ENCODE measurements around the gene PAX4. TPM values are rescaled to one million over a fixed set of nuclear protein-coding genes. Genes with fewer than 3 reads are reported as not detected.

PAX4 gene
- total and polyA plus RNA-seq, 4 donors: not detected

GRCh38 chr7:127588019-127588696 is 29.8 kb downstream of the PAX4 start, which contains the start of gene ARF5:
TSS of gene ARF5 (plus strand) at chr7:127588411. CDS start at chr7:127588499, 88 bp downstream.
- H3K4me3 ChIP-seq (ENCODE audit: low read depth, low read length): peak within 1 kb of the TSS; percentile 96
- no peaks in the 10 kb centered on the region for H3K27me3 ChIP-seq (ENCODE audit: control insufficient read depth, insufficient read depth, low read length)
- H3K36me3 ChIP-seq (ENCODE audit: control insufficient read depth, insufficient read depth, low read length): peaks cover 26% of the 10 kb centered on the region
- peak within 1 kb of the TSS; percentile 82 for H3K27ac ChIP-seq (ENCODE audit: low read depth, low read length)
- WGBS (ENCODE audit: insufficient coverage): under 1% methylated on average over 77 of the region's 77 CpGs
- H3K4me1 ChIP-seq (ENCODE audit: control insufficient read depth, insufficient read depth, low read length): peaks cover 38% of the 10 kb centered on the region
- peak; percentile 65 to 97 (median 82) for DNase-seq (ENCODE audit: low read depth in 4 of 6, low spot score in 6 of 6)
- no peaks in the 10 kb centered on the region for H3K9me3 ChIP-seq (ENCODE audit: control insufficient read depth, insufficient read depth, low read length)

DNA sequence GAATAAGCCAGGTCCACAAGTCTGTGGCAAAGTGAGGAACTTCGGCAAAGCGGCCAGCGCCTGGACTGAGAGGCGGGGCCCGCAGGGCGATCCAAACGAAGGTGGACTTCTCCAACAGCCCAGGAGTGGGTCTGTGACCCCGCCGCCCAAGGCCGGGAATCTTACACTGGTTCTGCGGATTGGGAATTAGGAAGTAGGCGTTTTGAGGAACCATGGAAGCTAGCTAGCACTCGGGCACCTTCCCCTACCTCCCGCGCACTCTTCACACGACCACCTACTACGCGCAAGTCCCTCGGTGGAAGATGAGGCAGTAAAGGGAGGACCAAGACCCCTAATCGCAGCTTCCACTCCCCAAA is 30.3 kb downstream of the PAX4 start:
- no peaks in the 10 kb centered on the region for H3K27me3 ChIP-seq (ENCODE audit: control insufficient read depth, insufficient read depth, low read length)
- H3K36me3 ChIP-seq (ENCODE audit: control insufficient read depth, insufficient read depth, low read length): peaks cover 30% of the 10 kb centered on the region
- H3K4me3 ChIP-seq (ENCODE audit: low read depth, low read length): peak overlapping the region; percentile 79
- peak overlapping the region; percentile 82 for H3K27ac ChIP-seq (ENCODE audit: low read depth, low read length)
- WGBS (ENCODE audit: insufficient coverage): 41% methylated on average over 10 of the region's 20 CpGs
- DNase-seq (ENCODE audit: low read depth in 4 of 6, low spot score in 6 of 6): no peak
- no peaks in the 10 kb centered on the region for H3K9me3 ChIP-seq (ENCODE audit: control insufficient read depth, insufficient read depth, low read length)
- H3K4me1 ChIP-seq (ENCODE audit: control insufficient read depth, insufficient read depth, low read length): peaks cover 43% of the 10 kb centered on the region

- no peaks in the 10 kb centered on the region for H3K27me3 ChIP-seq (ENCODE audit: control insufficient read depth, insufficient read depth, low read length)
- no peak overlapping the region for H3K4me3 ChIP-seq (ENCODE audit: low read depth, low read length)
- H3K9me3 ChIP-seq (ENCODE audit: control insufficient read depth, insufficient read depth, low read length): no peaks in the 10 kb centered on the region
- H3K4me1 ChIP-seq (ENCODE audit: control insufficient read depth, insufficient read depth, low read length): peaks cover 52% of the 10 kb centered on the region
- WGBS (ENCODE audit: insufficient coverage): 95% methylated on average over 2 of the region's 2 CpGs
- DNase-seq (ENCODE audit: low read depth in 4 of 6, low spot score in 6 of 6): no peak
- no peak overlapping the region for H3K27ac ChIP-seq (ENCODE audit: low read depth, low read length)
- H3K36me3 ChIP-seq (ENCODE audit: control insufficient read depth, insufficient read depth, low read length): peaks cover 30% of the 10 kb centered on the region
Measured at GRCh38 chr7:127586346-127586745, 31.6 kb downstream of the PAX4 start.

- Histone ChIP-seq H3K9me3 (ENCODE audit: control insufficient read depth, insufficient read depth, low read length) (no peaks in the 10 kb centered on the region), H3K4me3 (ENCODE audit: low read depth, low read length) (peak within 1 kb of the TSS; percentile 80), H3K27me3 (ENCODE audit: control insufficient read depth, insufficient read depth, low read length) (no peaks in the 10 kb centered on the region), H3K27ac (ENCODE audit: low read depth, low read length) (peak within 1 kb of the TSS; percentile 68), H3K36me3 (ENCODE audit: control insufficient read depth, insufficient read depth, low read length) (peaks cover 19% of the 10 kb centered on the region), H3K4me1 (ENCODE audit: control insufficient read depth, insufficient read depth, low read length) (peaks cover 52% of the 10 kb centered on the region)
- DNase-seq (ENCODE audit: low read depth in 4 of 6, low spot score in 6 of 6): peak; percentile 76 to 97 (median 88)
- 1% methylated on average over 73 of the region's 78 CpGs for WGBS (ENCODE audit: insufficient coverage)
Measured at GRCh38 chr7:127585044-127585953, 32.6 kb downstream of the PAX4 start, which contains the start of gene GCC1. TSS of gene GCC1 (minus strand) at chr7:127585596. CDS start at chr7:127585182, 414 bp downstream.

DNA sequence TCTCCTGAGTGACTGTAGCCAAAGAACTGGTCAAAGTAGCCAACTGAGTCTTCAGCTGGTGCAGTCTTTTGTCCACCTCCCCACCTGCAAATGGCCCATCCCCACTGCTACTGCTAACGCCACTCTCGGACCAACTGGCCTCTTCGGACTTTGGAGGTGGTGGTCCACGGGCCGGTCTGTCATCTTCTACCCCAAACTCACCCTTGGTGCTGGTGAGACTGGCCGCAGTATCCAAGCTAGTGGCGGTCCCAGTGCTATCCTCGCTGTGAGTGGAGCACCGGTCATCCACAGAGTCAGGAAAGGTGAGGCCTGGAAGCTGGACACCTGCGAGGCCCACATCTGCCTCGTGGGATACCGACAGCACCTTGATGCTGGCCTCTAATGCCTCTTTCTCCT is 33.3 kb downstream of the PAX4 start:
- H3K4me1 ChIP-seq (ENCODE audit: control insufficient read depth, insufficient read depth, low read length): peaks cover 52% of the 10 kb centered on the region
- WGBS (ENCODE audit: insufficient coverage): 40% methylated on average over 12 of the region's 12 CpGs

GRCh38 chr7:127582361-127582760 is 35.6 kb downstream of the PAX4 start:
- no peak overlapping the region for H3K27ac ChIP-seq (ENCODE audit: low read depth, low read length)
- 56% methylated on average over 14 of the region's 14 CpGs for WGBS (ENCODE audit: insufficient coverage)
- H3K4me3 ChIP-seq (ENCODE audit: low read depth, low read length): no peak overlapping the region
- H3K36me3 ChIP-seq (ENCODE audit: control insufficient read depth, insufficient read depth, low read length): peaks cover 17% of the 10 kb centered on the region
- DNase-seq (ENCODE audit: low read depth in 4 of 6, low spot score in 6 of 6): peak in 2 of 6 donors; percentile 6 to 33
- no peaks in the 10 kb centered on the region for H3K27me3 ChIP-seq (ENCODE audit: control insufficient read depth, insufficient read depth, low read length)
- no peaks in the 10 kb centered on the region for H3K9me3 ChIP-seq (ENCODE audit: control insufficient read depth, insufficient read depth, low read length)
- H3K4me1 ChIP-seq (ENCODE audit: control insufficient read depth, insufficient read depth, low read length): peaks cover 35% of the 10 kb centered on the region

More for the DNA sequence above, 33.3 kb downstream of the PAX4 start:
- Histone ChIP-seq H3K27ac (ENCODE audit: low read depth, low read length) (no peak overlapping the region), H3K27me3 (ENCODE audit: control insufficient read depth, insufficient read depth, low read length) (no peaks in the 10 kb centered on the region), H3K36me3 (ENCODE audit: control insufficient read depth, insufficient read depth, low read length) (peaks cover 19% of the 10 kb centered on the region), H3K4me3 (ENCODE audit: low read depth, low read length) (peak overlapping the region; percentile 80), H3K9me3 (ENCODE audit: control insufficient read depth, insufficient read depth, low read length) (no peaks in the 10 kb centered on the region)
- DNase-seq (ENCODE audit: low read depth in 4 of 6, low spot score in 6 of 6): no peak

GRCh38 chr7:127581716-127582115 is 36.2 kb downstream of the PAX4 start:
- 100% methylated on average over 1 of the region's 1 CpG for WGBS (ENCODE audit: insufficient coverage)
- DNase-seq (ENCODE audit: low read depth in 4 of 6, low spot score in 6 of 6): no peak
- Histone ChIP-seq H3K36me3 (ENCODE audit: control insufficient read depth, insufficient read depth, low read length) (peaks cover 17% of the 10 kb centered on the region), H3K9me3 (ENCODE audit: control insufficient read depth, insufficient read depth, low read length) (no peaks in the 10 kb centered on the region), H3K27ac (ENCODE audit: low read depth, low read length) (no peak overlapping the region), H3K4me3 (ENCODE audit: low read depth, low read length) (no peak overlapping the region), H3K4me1 (ENCODE audit: control insufficient read depth, insufficient read depth, low read length) (peaks cover 34% of the 10 kb centered on the region), H3K27me3 (ENCODE audit: control insufficient read depth, insufficient read depth, low read length) (no peaks in the 10 kb centered on the region)

- Histone ChIP-seq H3K27me3 (ENCODE audit: control insufficient read depth, insufficient read depth, low read length) (no peaks in the 10 kb centered on the region), H3K36me3 (ENCODE audit: control insufficient read depth, insufficient read depth, low read length) (peaks cover 17% of the 10 kb centered on the region), H3K4me3 (ENCODE audit: low read depth, low read length) (no peak overlapping the region), H3K9me3 (ENCODE audit: control insufficient read depth, insufficient read depth, low read length) (no peaks in the 10 kb centered on the region), H3K4me1 (ENCODE audit: control insufficient read depth, insufficient read depth, low read length) (peaks cover 32% of the 10 kb centered on the region), H3K27ac (ENCODE audit: low read depth, low read length) (no peak overlapping the region)
- no peak for DNase-seq (ENCODE audit: low read depth in 4 of 6, low spot score in 6 of 6)
Measured at GRCh38 chr7:127580612-127581011, 37.3 kb downstream of the PAX4 start.

- no peak overlapping the region for H3K27ac ChIP-seq (ENCODE audit: low read depth, low read length)
- peaks cover 13% of the 10 kb centered on the region for H3K36me3 ChIP-seq (ENCODE audit: control insufficient read depth, insufficient read depth, low read length)
Measured at GRCh38 chr7:127578711-127579275, 39.1 kb downstream of the PAX4 start.

More at GRCh38 chr7:127578711-127579275, 39.1 kb downstream of the PAX4 start:
- peaks cover 16% of the 10 kb centered on the region for H3K4me1 ChIP-seq (ENCODE audit: control insufficient read depth, insufficient read depth, low read length)
- 100% methylated on average over 1 of the region's 4 CpGs for WGBS (ENCODE audit: insufficient coverage)
- no peaks in the 10 kb centered on the region for H3K27me3 ChIP-seq (ENCODE audit: control insufficient read depth, insufficient read depth, low read length)
- H3K9me3 ChIP-seq (ENCODE audit: control insufficient read depth, insufficient read depth, low read length): no peaks in the 10 kb centered on the region
- no peak for DNase-seq (ENCODE audit: low read depth in 4 of 6, low spot score in 6 of 6)
- H3K4me3 ChIP-seq (ENCODE audit: low read depth, low read length): no peak overlapping the region
